ENCODE measurements around the gene CCSER1. TPM values are rescaled to one million over a fixed set of nuclear protein-coding genes. Genes with fewer than 3 reads are reported as not detected.

The CCSER1 gene
- total RNA-seq, 1 donor from 2014 or later = 11.9 TPM

- peaks cover 3% of the 10 kb centered on the region for H3K9me3 Mint-ChIP-seq
- TF ChIP-seq, protein P1, sequence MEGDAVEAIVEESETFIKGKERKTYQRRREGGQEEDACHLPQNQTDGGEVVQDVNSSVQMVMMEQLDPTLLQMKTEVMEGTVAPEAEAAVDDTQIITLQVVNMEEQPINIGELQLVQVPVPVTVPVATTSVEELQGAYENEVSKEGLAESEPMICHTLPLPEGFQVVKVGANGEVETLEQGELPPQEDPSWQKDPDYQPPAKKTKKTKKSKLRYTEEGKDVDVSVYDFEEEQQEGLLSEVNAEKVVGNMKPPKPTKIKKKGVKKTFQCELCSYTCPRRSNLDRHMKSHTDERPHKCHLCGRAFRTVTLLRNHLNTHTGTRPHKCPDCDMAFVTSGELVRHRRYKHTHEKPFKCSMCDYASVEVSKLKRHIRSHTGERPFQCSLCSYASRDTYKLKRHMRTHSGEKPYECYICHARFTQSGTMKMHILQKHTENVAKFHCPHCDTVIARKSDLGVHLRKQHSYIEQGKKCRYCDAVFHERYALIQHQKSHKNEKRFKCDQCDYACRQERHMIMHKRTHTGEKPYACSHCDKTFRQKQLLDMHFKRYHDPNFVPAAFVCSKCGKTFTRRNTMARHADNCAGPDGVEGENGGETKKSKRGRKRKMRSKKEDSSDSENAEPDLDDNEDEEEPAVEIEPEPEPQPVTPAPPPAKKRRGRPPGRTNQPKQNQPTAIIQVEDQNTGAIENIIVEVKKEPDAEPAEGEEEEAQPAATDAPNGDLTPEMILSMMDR (conservative IDR thresholded peaks at IDR 0.05) = no peak
- H3K27ac Mint-ChIP-seq (ENCODE audit: unreplicated experiment) = no peak overlapping the region
- H3K36me3 Mint-ChIP-seq (ENCODE audit: low read depth) = no peaks in the 10 kb centered on the region
- H3K4me3 Mint-ChIP-seq = no peak overlapping the region
- no peak for DNase-seq (ENCODE audit: low read depth, low spot score)
- H3K27me3 Mint-ChIP-seq (ENCODE audit: low read depth) = no peaks in the 10 kb centered on the region
- peaks cover 16% of the 10 kb centered on the region for H3K4me1 Mint-ChIP-seq
Measured at GRCh38 chr4:90187148-90187884, 60.1 kb downstream of the CCSER1 start.

GRCh38 chr4:90189178-90189577 is 62.0 kb downstream of the CCSER1 start:
- no peaks in the 10 kb centered on the region for H3K27me3 Mint-ChIP-seq (ENCODE audit: low read depth)
- H3K9me3 Mint-ChIP-seq = peaks cover 3% of the 10 kb centered on the region
- H3K36me3 Mint-ChIP-seq (ENCODE audit: low read depth) = no peaks in the 10 kb centered on the region
- H3K4me3 Mint-ChIP-seq = no peak overlapping the region
- no peak overlapping the region for H3K27ac Mint-ChIP-seq (ENCODE audit: unreplicated experiment)
- TF ChIP-seq, protein P1 (conservative IDR thresholded peaks at IDR 0.05) = no peak
- H3K4me1 Mint-ChIP-seq = peaks cover 16% of the 10 kb centered on the region
- DNase-seq (ENCODE audit: low read depth, low spot score) = no peak

DNA sequence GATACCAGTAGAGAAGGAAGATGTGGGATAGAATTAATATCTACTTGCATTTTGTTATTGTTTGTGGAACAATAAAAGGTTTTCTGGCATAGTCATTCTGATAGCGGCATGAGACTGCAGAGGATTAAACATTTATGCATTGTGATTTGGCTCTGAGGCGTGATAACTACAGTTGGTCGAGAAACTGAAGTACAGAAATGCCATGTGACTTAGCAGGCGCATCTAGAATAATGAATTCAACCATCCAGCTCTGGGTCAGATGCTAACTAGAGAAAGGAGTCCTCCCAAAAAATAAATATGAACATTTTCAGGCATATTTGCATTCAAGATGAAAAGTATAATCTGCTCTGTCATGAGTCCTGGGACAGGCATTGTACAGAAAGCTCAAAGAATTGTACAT is 62.8 kb downstream of the CCSER1 start:
- Mint-ChIP-seq H3K27me3 (ENCODE audit: low read depth) (no peaks in the 10 kb centered on the region), H3K36me3 (ENCODE audit: low read depth) (no peaks in the 10 kb centered on the region), H3K27ac (ENCODE audit: unreplicated experiment) (no peak overlapping the region), H3K4me1 (peaks cover 16% of the 10 kb centered on the region), H3K4me3 (no peak overlapping the region), H3K9me3 (peaks cover 3% of the 10 kb centered on the region)
- DNase-seq (ENCODE audit: low read depth, low spot score) = no peak
- TF ChIP-seq, protein P1 (conservative IDR thresholded peaks at IDR 0.05) = no peak

DNA sequence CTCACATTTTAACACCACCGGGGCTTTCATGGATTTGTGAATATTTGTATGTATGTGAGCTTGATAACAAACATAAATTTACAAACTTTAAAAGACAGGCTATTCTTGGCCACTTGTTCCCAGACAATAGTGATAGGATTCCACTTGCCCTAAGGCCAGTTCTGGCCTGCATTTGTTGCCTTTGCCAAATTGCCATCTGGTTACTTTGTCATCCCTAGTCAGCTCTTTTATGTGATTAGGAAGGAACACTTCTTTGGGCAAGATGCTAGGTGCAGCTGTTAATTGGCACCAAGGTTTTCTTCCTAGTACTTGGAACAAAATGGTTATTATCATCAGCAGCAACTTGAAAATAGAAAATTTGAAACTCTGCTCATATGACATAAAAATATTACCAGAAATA is 63.3 kb downstream of the CCSER1 start:
- H3K4me3 Mint-ChIP-seq = no peak overlapping the region
- H3K27me3 Mint-ChIP-seq (ENCODE audit: low read depth) = no peaks in the 10 kb centered on the region
- no peaks in the 10 kb centered on the region for H3K36me3 Mint-ChIP-seq (ENCODE audit: low read depth)
- TF ChIP-seq, protein P1 (conservative IDR thresholded peaks at IDR 0.05) = no peak
- peaks cover 3% of the 10 kb centered on the region for H3K9me3 Mint-ChIP-seq
- H3K4me1 Mint-ChIP-seq = peaks cover 20% of the 10 kb centered on the region
- no peak overlapping the region for H3K27ac Mint-ChIP-seq (ENCODE audit: unreplicated experiment)
- DNase-seq (ENCODE audit: low read depth, low spot score) = no peak

GRCh38 chr4:90198086-90198847 is 71.1 kb downstream of the CCSER1 start:
- H3K4me3 Mint-ChIP-seq = no peak overlapping the region
- TF ChIP-seq, protein P1 (conservative IDR thresholded peaks at IDR 0.05) = no peak
- H3K27me3 Mint-ChIP-seq (ENCODE audit: low read depth) = no peaks in the 10 kb centered on the region
- no peaks in the 10 kb centered on the region for H3K36me3 Mint-ChIP-seq (ENCODE audit: low read depth)
- H3K9me3 Mint-ChIP-seq = peaks cover 3% of the 10 kb centered on the region
- no peak for DNase-seq (ENCODE audit: low read depth, low spot score)
- no peak overlapping the region for H3K27ac Mint-ChIP-seq (ENCODE audit: unreplicated experiment)
- peaks cover 14% of the 10 kb centered on the region for H3K4me1 Mint-ChIP-seq
